ENCODE measurements around the gene MANEA.

- no peak for TF ChIP-seq CTCF (tag by site-specific recombination; IDR thresholded peaks at IDR 0.05)
- TF ChIP-seq ZNF449 (tag by site-specific recombination; IDR thresholded peaks at IDR 0.05): no peak
- no peak for TF ChIP-seq TCF7L2 (IDR thresholded peaks at IDR 0.05; ENCODE audit: borderline replicate concordance, low read depth, low read length)
- no peak for TF ChIP-seq ZNF274 (IDR thresholded peaks at IDR 0.05; ENCODE audit: low read length)
- no peak for TF ChIP-seq ZNF274 (tag by site-specific recombination; IDR thresholded peaks at IDR 0.05; ENCODE audit: borderline replicate concordance)
- no peak for TF ChIP-seq GLI4 (tag by site-specific recombination; IDR thresholded peaks at IDR 0.05)
- no peak for TF ChIP-seq ZNF391 (tag by site-specific recombination; IDR thresholded peaks at IDR 0.05; ENCODE audit: borderline replicate concordance, low read depth)
- no peak for TF ChIP-seq ZNF10 (tag by site-specific recombination; IDR thresholded peaks at IDR 0.05)
- no peak for TF ChIP-seq REST (tag by site-specific recombination; IDR thresholded peaks at IDR 0.05)
- no peak for TF ChIP-seq ZNF785 (tag by site-specific recombination; IDR thresholded peaks at IDR 0.05)
- no peak for TF ChIP-seq ZNF354C (tag by site-specific recombination; IDR thresholded peaks at IDR 0.05; ENCODE audit: borderline replicate concordance, low read depth)
- no peak for TF ChIP-seq ZSCAN23 (tag by site-specific recombination; IDR thresholded peaks at IDR 0.05)
- no peak for TF ChIP-seq ZNF169 (tag by site-specific recombination; IDR thresholded peaks at IDR 0.05)
- TF ChIP-seq ZBTB6 (tag by site-specific recombination; IDR thresholded peaks at IDR 0.05): no peak
- TF ChIP-seq ZBTB10 (tag by site-specific recombination; IDR thresholded peaks at IDR 0.05): no peak
Measured at GRCh38 chr6:95546148-95546547, 31.2 kb upstream of the MANEA start.

Measured in HEK293 (cell line).